PC-3 (cell line): ENCODE results near the gene CMSS1. TPM values are rescaled to one million over a fixed set of nuclear protein-coding genes. Genes with fewer than 3 reads are reported as not detected.
A peak's percentile ranks its signal among the peaks of the same experiment; 100 is the strongest.

Experiments used
- ATAC-seq: fragments of 200-7000 bp; cut with Tn5 transposase; 2 replicates; pipeline ENCODE4 v1.9.1; 2020; ENCODE audit warnings: mild to moderate bottlenecking, moderate library complexity
- BruUV-seq: library from RNA; stranded (reverse); fragments of 400-500 nt; replicated peaks from 2 replicates; lab custom pipeline; 2021; lab: Mats Ljungman, UMichigan
- CTCF ChIA-PET: fragments of 300-600 bp; sonication (Branson Sonifier 250); formaldehyde crosslinking; loops from one replicate; lab custom pipeline; 2022; ENCODE audit warnings: antibody characterized with exemption; lab: Charles Lee
- POLR2A ChIA-PET: fragments of 300-600 bp; sonication (Branson Sonifier 250); formaldehyde crosslinking; loops from one replicate; lab custom pipeline; 2022; ENCODE audit warnings: antibody characterized with exemption; ENCODE audit not compliant: unreplicated experiment; lab: Charles Lee
- DNase-seq: peaks from one replicate; pipeline ENCODE4 v3.0.0-alpha.2; 2015
- H2AFZ ChIP-seq: fragments of 300-600 bp; sonication (generic); 2 replicates; pipeline ENCODE4 v1.6.0; 2016; ENCODE audit warnings: antibody characterized with exemption, low read length
- H3F3A ChIP-seq: fragments of 300-600 bp; sonication (generic); one replicate; pipeline ENCODE4 v1.6.0; 2017; ENCODE audit warnings: antibody characterized with exemption, low read length, control low read depth, mild to moderate bottlenecking; ENCODE audit not compliant: unreplicated experiment
- H3K27ac ChIP-seq: fragments of 300-600 bp; sonication (generic); 2 replicates; pipeline ENCODE4 v1.5.1; 2016; ENCODE audit warnings: mild to moderate bottlenecking, low read length
- H3K27me3 ChIP-seq: fragments of 300-600 bp; sonication (generic); 2 replicates; pipeline ENCODE4 v1.6.1; 2016; ENCODE audit warnings: low read length, mixed read lengths
- H3K36me3 ChIP-seq: fragments of 300-600 bp; sonication (generic); 2 replicates; pipeline ENCODE4 v1.6.1; 2016; ENCODE audit warnings: low read depth, mixed run types, low read length, mixed read lengths
- H3K4me1 ChIP-seq: fragments of 300-600 bp; sonication (generic); 2 replicates; pipeline ENCODE4 v1.5.1; 2016; ENCODE audit warnings: low read length; ENCODE audit not compliant: insufficient read depth
- H3K4me2 ChIP-seq: fragments of 300-600 bp; sonication (generic); 2 replicates; pipeline ENCODE4 v1.6.0; 2016; ENCODE audit warnings: low read length
- H3K4me3 ChIP-seq: fragments of 300-600 bp; sonication (generic); 2 replicates; pipeline ENCODE4 v1.5.1; 2016; ENCODE audit warnings: mild to moderate bottlenecking, low read length, mixed read lengths
- H3K79me2 ChIP-seq: fragments of 300-600 bp; sonication (generic); 2 replicates; pipeline ENCODE4 v1.6.1; 2017; ENCODE audit warnings: low read length, mixed read lengths
- H3K9ac ChIP-seq: fragments of 300-600 bp; sonication (generic); 2 replicates; pipeline ENCODE4 v1.6.0; 2016; ENCODE audit warnings: mild to moderate bottlenecking, low read length
- H3K9me2 ChIP-seq: fragments of 300-600 bp; sonication (generic); replicated peaks from 2 replicates; pipeline ENCODE4 v1.6.1; 2016; ENCODE audit warnings: mixed run types, low read length, mixed read lengths
- H3K9me3 ChIP-seq: fragments of 300-600 bp; sonication (generic); 2 replicates; pipeline ENCODE4 v1.6.1; 2016; ENCODE audit warnings: low read length, mixed read lengths
- H4K20me1 ChIP-seq: fragments of 300-600 bp; sonication (generic); 2 replicates; pipeline ENCODE4 v1.6.1; 2016; ENCODE audit warnings: low read length, mixed read lengths
- EZH2 ChIP-seq: fragments of 300-600 bp; sonication (generic); IDR thresholded peaks from one replicate; pipeline ENCODE4 v1.6.1; 2017; ENCODE audit warnings: antibody characterized with exemption, mild to moderate bottlenecking, low read length; ENCODE audit not compliant: unreplicated experiment
- EZH2phosphoT487 ChIP-seq: fragments of 300-600 bp; sonication (generic); IDR thresholded peaks from 2 replicates; pipeline ENCODE4 v1.6.1; 2018; ENCODE audit warnings: mild to moderate bottlenecking, antibody characterized with exemption, low read length, borderline replicate concordance
- intact Hi-C: fragments of 100-400 bp; cut with micrococcal nuclease; formaldehyde crosslinking; loops from 2 replicates; pipeline ENCODE4 v1.9.0; 2023
- total RNA-seq: library from RNA; depleted of rRNA; stranded (reverse); fragments of >200 nt; gene quantifications from 2 replicates; pipeline ENCODE4 v1.2.3, GENCODE V29; 2014
- TF ChIP-seq, protein P1 (sequence below): fragments of 300-600 bp; sonication (generic); conservative IDR thresholded peaks from 2 replicates; pipeline ENCODE4 v1.5.1; 2017; ENCODE audit warnings: antibody characterized with exemption, low read depth, mild to moderate bottlenecking, low read length

Gene CMSS1
- total RNA-seq, 1 experiment from 2014 or later, result 63.1 TPM

GRCh38 chr3:99862208-99862607 lies 44.5 kb downstream of the CMSS1 start:
- H4K20me1 ChIP-seq, result no peaks in the 10 kb centered on the region; the same call in 1 of the 2 replicates
- no peak overlapping the region for H3K9ac ChIP-seq
- no peaks in the 10 kb centered on the region for H3K9me2 ChIP-seq
- POLR2A ChIA-PET, result interaction anchor here (0.6 to 0.7 kb wide), 5 partner anchors 8 to 1131 kb away, joined by 3 to 8 read pairs (median 4); no protein-coding TSS in a partner anchor
- intact Hi-C loops, result no loop called here
- ATAC-seq, result peak; percentile 81
- peak overlapping the region; percentile 28 for H3K4me2 ChIP-seq
- H3K4me1 ChIP-seq, result peaks cover 69% of the 10 kb centered on the region
- peaks cover 66% of the 10 kb centered on the region for H3K79me2 ChIP-seq
- CTCF ChIA-PET, result interaction anchor here (0.5 to 1.7 kb wide), 3 partner anchors 19 to 392 kb away, joined by 3 to 7 read pairs (median 5); no protein-coding TSS in a partner anchor
- peak; percentile 92 for DNase-seq
- H3F3A ChIP-seq, result no peaks in the 10 kb centered on the region
- no peaks in the 10 kb centered on the region for H3K9me3 ChIP-seq
- H3K27me3 ChIP-seq, result no peaks in the 10 kb centered on the region
- no TSS peak for BruUV-seq
- H3K4me3 ChIP-seq, result no peak overlapping the region
- H3K27ac ChIP-seq, result peak overlapping the region; percentile 45
- no peak overlapping the region for H2AFZ ChIP-seq
- TF ChIP-seq, protein P1, sequence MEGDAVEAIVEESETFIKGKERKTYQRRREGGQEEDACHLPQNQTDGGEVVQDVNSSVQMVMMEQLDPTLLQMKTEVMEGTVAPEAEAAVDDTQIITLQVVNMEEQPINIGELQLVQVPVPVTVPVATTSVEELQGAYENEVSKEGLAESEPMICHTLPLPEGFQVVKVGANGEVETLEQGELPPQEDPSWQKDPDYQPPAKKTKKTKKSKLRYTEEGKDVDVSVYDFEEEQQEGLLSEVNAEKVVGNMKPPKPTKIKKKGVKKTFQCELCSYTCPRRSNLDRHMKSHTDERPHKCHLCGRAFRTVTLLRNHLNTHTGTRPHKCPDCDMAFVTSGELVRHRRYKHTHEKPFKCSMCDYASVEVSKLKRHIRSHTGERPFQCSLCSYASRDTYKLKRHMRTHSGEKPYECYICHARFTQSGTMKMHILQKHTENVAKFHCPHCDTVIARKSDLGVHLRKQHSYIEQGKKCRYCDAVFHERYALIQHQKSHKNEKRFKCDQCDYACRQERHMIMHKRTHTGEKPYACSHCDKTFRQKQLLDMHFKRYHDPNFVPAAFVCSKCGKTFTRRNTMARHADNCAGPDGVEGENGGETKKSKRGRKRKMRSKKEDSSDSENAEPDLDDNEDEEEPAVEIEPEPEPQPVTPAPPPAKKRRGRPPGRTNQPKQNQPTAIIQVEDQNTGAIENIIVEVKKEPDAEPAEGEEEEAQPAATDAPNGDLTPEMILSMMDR, result no peak
- no peak for TF ChIP-seq EZH2
- no peak for TF ChIP-seq EZH2phosphoT487
- H3K36me3 ChIP-seq, result no peaks in the 10 kb centered on the region

GRCh38 chr3:99863002-99863401 lies 45.3 kb downstream of the CMSS1 start:
- no TSS peak for BruUV-seq
- no peak overlapping the region for H2AFZ ChIP-seq
- H3K36me3 ChIP-seq, result no peaks in the 10 kb centered on the region
- H3K4me3 ChIP-seq, result no peak overlapping the region
- ATAC-seq, result no peak
- intact Hi-C loops, result no loop called here
- ChIA-PET POLR2A (no interaction called here), CTCF (interaction anchor here (1.7 kb wide), 1 partner anchor 20 kb away, joined by 5 read pairs; no protein-coding TSS in a partner anchor)
- no peaks in the 10 kb centered on the region for H3K9me2 ChIP-seq
- no peak for DNase-seq
- no peaks in the 10 kb centered on the region for H3F3A ChIP-seq
- H3K79me2 ChIP-seq, result peaks cover 67% of the 10 kb centered on the region
- no peak overlapping the region for H3K9ac ChIP-seq
- H3K27me3 ChIP-seq, result no peaks in the 10 kb centered on the region
- peaks cover 69% of the 10 kb centered on the region for H3K4me1 ChIP-seq
- H3K9me3 ChIP-seq, result no peaks in the 10 kb centered on the region
- H3K27ac ChIP-seq, result peak overlapping the region; percentile 45
- no peaks in the 10 kb centered on the region; the same call in 1 of the 2 replicates for H4K20me1 ChIP-seq
- H3K4me2 ChIP-seq, result peak overlapping the region; percentile 12
- TF ChIP-seq EZH2phosphoT487 (no peak), EZH2 (no peak)
- TF ChIP-seq, protein P1, result no peak

DNA sequence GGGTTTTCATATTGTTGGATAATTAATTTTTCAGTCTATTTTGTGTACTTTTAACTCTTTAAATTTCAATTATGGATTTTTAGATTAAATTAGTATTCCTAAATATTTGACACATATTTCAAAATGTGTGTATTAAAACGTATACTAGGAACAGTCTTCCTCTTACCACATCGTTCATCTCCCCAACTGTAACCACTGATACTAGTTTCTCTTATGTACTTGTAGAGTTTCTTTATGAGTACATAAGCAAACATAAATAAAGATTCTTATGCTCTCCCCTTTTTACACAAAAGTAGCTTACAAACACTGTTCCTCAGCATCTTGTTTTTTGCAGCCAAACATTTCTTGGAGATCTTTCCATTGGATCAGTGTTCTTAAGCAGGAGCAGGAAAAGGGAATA lies 45.9 kb downstream of the CMSS1 start:
- intact Hi-C loops, result no loop called here
- CTCF ChIA-PET, result no interaction called here
- no peak overlapping the region for H3K27ac ChIP-seq
- no peak overlapping the region for H3K9ac ChIP-seq
- BruUV-seq, result no TSS peak
- POLR2A ChIA-PET, result no interaction called here
- H3K4me1 ChIP-seq, result peaks cover 68% of the 10 kb centered on the region
- H3K79me2 ChIP-seq, result peaks cover 73% of the 10 kb centered on the region
- DNase-seq, result no peak
- TF ChIP-seq EZH2, result no peak
- no peak for TF ChIP-seq EZH2phosphoT487
- TF ChIP-seq, protein P1, result no peak
- no peaks in the 10 kb centered on the region for H3F3A ChIP-seq
- H3K27me3 ChIP-seq, result no peaks in the 10 kb centered on the region
- no peaks in the 10 kb centered on the region for H3K9me3 ChIP-seq
- no peak overlapping the region for H2AFZ ChIP-seq
- H3K4me2 ChIP-seq, result no peak overlapping the region
- no peaks in the 10 kb centered on the region for H3K9me2 ChIP-seq
- no peak overlapping the region for H3K4me3 ChIP-seq
- no peak for ATAC-seq
- no peaks in the 10 kb centered on the region for H3K36me3 ChIP-seq
- no peaks in the 10 kb centered on the region; the same call in 1 of the 2 replicates for H4K20me1 ChIP-seq
